A673 (cell line): ENCODE data around the gene AHNAK2. TPM values are rescaled to one million over a fixed set of nuclear protein-coding genes. Genes with fewer than 3 reads are reported as not detected.

Experiments used
- BruUV-seq: library from RNA; stranded (reverse); fragments of 400-500 nt; replicated peaks from 2 replicates; lab custom pipeline; 2021; lab: Mats Ljungman, UMichigan
- CTCF ChIA-PET: fragments of 300-600 bp; sonication (Branson Sonifier 250); formaldehyde crosslinking; loops from one replicate; lab custom pipeline; 2022; ENCODE audit warnings: antibody characterized with exemption; lab: Charles Lee
- POLR2A ChIA-PET: fragments of 300-600 bp; sonication (Branson Sonifier 250); formaldehyde crosslinking; loops from one replicate; lab custom pipeline; 2022; ENCODE audit warnings: antibody characterized with exemption; ENCODE audit not compliant: low non-redundant PET; lab: Charles Lee
- DNase-seq: peaks from one replicate; pipeline ENCODE4 v3.0.0-alpha.2; 2015; ENCODE audit warnings: low spot score
- H3K27ac ChIP-seq: fragments of 200-600 bp; sonication (generic); 2 replicates; pipeline ENCODE4 v1.5.1; 2016; ENCODE audit warnings: mixed run types, low read depth, mild to moderate bottlenecking, mixed read lengths, antibody characterized with exemption, low read length; ENCODE audit not compliant: poor library complexity, severe bottlenecking
- H3K27me3 ChIP-seq: fragments of 200-600 bp; sonication (generic); replicated peaks from 2 replicates; pipeline ENCODE4 v1.6.1; 2017; ENCODE audit warnings: mixed run types, low read depth, mild to moderate bottlenecking, mixed read lengths, antibody characterized with exemption, low read length; ENCODE audit not compliant: insufficient read depth, poor library complexity
- H3K36me3 ChIP-seq: fragments of 200-600 bp; sonication (generic); 2 replicates; pipeline ENCODE4 v1.6.1; 2016; ENCODE audit warnings: mixed run types, mild to moderate bottlenecking, mixed read lengths, antibody characterized with exemption, low read length; ENCODE audit not compliant: insufficient read depth, poor library complexity, severe bottlenecking
- H3K4me1 ChIP-seq: fragments of 200-600 bp; sonication (generic); 2 replicates; pipeline ENCODE4 v1.6.1; 2017; ENCODE audit warnings: mixed run types, mild to moderate bottlenecking, mixed read lengths, antibody characterized with exemption, low read length; ENCODE audit not compliant: insufficient read depth, poor library complexity, severe bottlenecking
- H3K4me3 ChIP-seq: fragments of 200-600 bp; sonication (generic); 2 replicates; pipeline ENCODE4 v1.5.1; 2016; ENCODE audit warnings: low read depth, mixed run types, mild to moderate bottlenecking, mixed read lengths, low read length; ENCODE audit not compliant: poor library complexity, severe bottlenecking
- H3K9me3 ChIP-seq: fragments of 200-600 bp; sonication (generic); 2 replicates; pipeline ENCODE4 v1.6.1; 2016; ENCODE audit warnings: mixed run types, low read depth, mild to moderate bottlenecking, mixed read lengths, antibody characterized with exemption, low read length; ENCODE audit not compliant: poor library complexity, severe bottlenecking
- EZH2 ChIP-seq: fragments of 200-600 bp; sonication (generic); IDR thresholded peaks from 2 replicates; pipeline ENCODE4 v1.6.1; 2017; ENCODE audit warnings: borderline replicate concordance, low read depth, mild to moderate bottlenecking, mixed read lengths, antibody characterized with exemption, low read length; ENCODE audit not compliant: poor library complexity, severe bottlenecking
- intact Hi-C: fragments of 100-400 bp; cut with micrococcal nuclease; formaldehyde crosslinking; loops from one replicate; pipeline ENCODE4 v1.10.0; 2022; ENCODE audit not compliant: unreplicated experiment
- total RNA-seq: library from RNA; stranded (reverse); gene quantifications from 2 replicates; pipeline ENCODE4 v1.2.3, GENCODE V29; 2021
- TF ChIP-seq, protein P1 (sequence below): fragments of 300-800, 200-600 bp; sonication (generic); conservative IDR thresholded peaks from 2 replicates; pipeline ENCODE4 v1.5.1; 2017; ENCODE audit warnings: low read depth, mild to moderate bottlenecking, antibody characterized with exemption, low read length, moderate library complexity, mixed read lengths

The AHNAK2 gene
- total RNA-seq, 1 experiment from 2014 or later: 0.56 TPM

- peaks cover 6% of the 10 kb centered on the region for H3K36me3 ChIP-seq
- H3K9me3 ChIP-seq: no peaks in the 10 kb centered on the region
- H3K4me3 ChIP-seq: no peak overlapping the region
- DNase-seq: no peak
- no peaks in the 10 kb centered on the region for H3K4me1 ChIP-seq
- TF ChIP-seq, protein P1, sequence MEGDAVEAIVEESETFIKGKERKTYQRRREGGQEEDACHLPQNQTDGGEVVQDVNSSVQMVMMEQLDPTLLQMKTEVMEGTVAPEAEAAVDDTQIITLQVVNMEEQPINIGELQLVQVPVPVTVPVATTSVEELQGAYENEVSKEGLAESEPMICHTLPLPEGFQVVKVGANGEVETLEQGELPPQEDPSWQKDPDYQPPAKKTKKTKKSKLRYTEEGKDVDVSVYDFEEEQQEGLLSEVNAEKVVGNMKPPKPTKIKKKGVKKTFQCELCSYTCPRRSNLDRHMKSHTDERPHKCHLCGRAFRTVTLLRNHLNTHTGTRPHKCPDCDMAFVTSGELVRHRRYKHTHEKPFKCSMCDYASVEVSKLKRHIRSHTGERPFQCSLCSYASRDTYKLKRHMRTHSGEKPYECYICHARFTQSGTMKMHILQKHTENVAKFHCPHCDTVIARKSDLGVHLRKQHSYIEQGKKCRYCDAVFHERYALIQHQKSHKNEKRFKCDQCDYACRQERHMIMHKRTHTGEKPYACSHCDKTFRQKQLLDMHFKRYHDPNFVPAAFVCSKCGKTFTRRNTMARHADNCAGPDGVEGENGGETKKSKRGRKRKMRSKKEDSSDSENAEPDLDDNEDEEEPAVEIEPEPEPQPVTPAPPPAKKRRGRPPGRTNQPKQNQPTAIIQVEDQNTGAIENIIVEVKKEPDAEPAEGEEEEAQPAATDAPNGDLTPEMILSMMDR: no peak
- no peak for TF ChIP-seq EZH2
- no peak overlapping the region for H3K27ac ChIP-seq
- CTCF ChIA-PET: no interaction called here
- intact Hi-C loops: no loop called here
- POLR2A ChIA-PET: no interaction called here
- H3K27me3 ChIP-seq: no peaks in the 10 kb centered on the region
- BruUV-seq: no TSS peak
These were observed 18.3 kb upstream of the AHNAK2 start for GRCh38 chr14:104996483-104996882.

- CTCF ChIA-PET: no interaction called here
- no peaks in the 10 kb centered on the region for H3K27me3 ChIP-seq
- TF ChIP-seq, protein P1: no peak
- TF ChIP-seq EZH2: no peak
- peaks cover 6% of the 10 kb centered on the region for H3K36me3 ChIP-seq
- no peak for DNase-seq
- no peaks in the 10 kb centered on the region for H3K9me3 ChIP-seq
- H3K4me1 ChIP-seq: no peaks in the 10 kb centered on the region
- POLR2A ChIA-PET: no interaction called here
- intact Hi-C loops: no loop called here
- no TSS peak for BruUV-seq
- H3K27ac ChIP-seq: no peak overlapping the region
- no peak overlapping the region for H3K4me3 ChIP-seq
These were observed 17.9 kb upstream of the AHNAK2 start for GRCh38 chr14:104996032-104996431.

DNA sequence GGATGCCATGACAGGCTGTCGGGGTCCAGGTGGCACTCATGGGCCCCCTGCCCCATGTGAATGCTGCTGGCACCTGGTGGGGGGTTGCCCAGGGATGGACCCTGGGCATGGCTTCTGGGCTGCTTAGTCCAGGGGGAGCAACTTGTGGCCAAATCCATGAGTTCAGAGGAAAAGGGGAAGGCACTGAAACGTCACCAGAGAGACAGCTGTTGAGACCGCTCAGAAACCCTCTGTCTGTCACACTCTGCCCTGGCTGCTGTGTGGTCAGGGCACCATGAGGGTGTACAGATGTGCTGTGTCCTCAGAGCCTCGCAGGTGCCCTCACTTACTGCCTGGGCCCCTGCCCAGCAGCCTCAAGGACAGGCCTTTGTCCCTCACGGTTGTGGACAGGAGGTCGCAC is 16.8 kb upstream of the AHNAK2 start:
- Histone ChIP-seq H3K27ac (no peak overlapping the region), H3K4me3 (no peak overlapping the region), H3K36me3 (peaks cover 3% of the 10 kb centered on the region), H3K9me3 (no peaks in the 10 kb centered on the region), H3K27me3 (no peaks in the 10 kb centered on the region), H3K4me1 (no peaks in the 10 kb centered on the region)
- DNase-seq: no peak
- intact Hi-C loops: no loop called here
- ChIA-PET CTCF (no interaction called here), POLR2A (no interaction called here)
- TF ChIP-seq EZH2: no peak
- TF ChIP-seq, protein P1: no peak
- no TSS peak for BruUV-seq
